Inflammatory macrophage (primary cell): ENCODE measurements around the gene PCLAF.
"Not testable (repeated sequence)": the region's sequence is repeated elsewhere in the genome, so short reads cannot be mapped to it uniquely, and the experiment has no call there.

Source experiments
- DNase-seq, 2 donors: peaks; one replicate each; pipeline ENCODE4 v3.0.0-alpha.2; 2020 to 2022

PCLAF gene

GRCh38 chr15:64361259-64361658 is 20.0 kb downstream of the PCLAF start:
- no peak for DNase-seq

GRCh38 chr15:64356710-64357040 is 24.6 kb downstream of the PCLAF start:
- DNase-seq: no peak

GRCh38 chr15:64355944-64356709 is 25.1 kb downstream of the PCLAF start, which contains the start of gene CSNK1G1:
Gene CSNK1G1, minus strand, starts transcription at chr15:64356173. Its CDS starts 55,674 bp downstream, at chr15:64300499.
- peak; percentile 97 to 98 for DNase-seq

GRCh38 chr15:64355348-64355943 is 25.8 kb downstream of the PCLAF start:
- peak; percentile 37 to 46 for DNase-seq

GRCh38 chr15:64354688-64355344 is 26.4 kb downstream of the PCLAF start:
- DNase-seq: no peak

GRCh38 chr15:64351265-64351664 is 30.0 kb downstream of the PCLAF start:
- DNase-seq: no peak

- DNase-seq: no peak
These were observed 31.9 kb downstream of the PCLAF start for GRCh38 chr15:64349375-64349774.

- DNase-seq: no peak
These were observed 32.8 kb downstream of the PCLAF start for GRCh38 chr15:64348455-64348854.

GRCh38 chr15:64346242-64346641 is 35.0 kb downstream of the PCLAF start:
- not testable (repeated sequence) for DNase-seq

- DNase-seq: no peak
These were observed 36.5 kb downstream of the PCLAF start for GRCh38 chr15:64344651-64345294.

- DNase-seq: no peak
These were observed 37.4 kb downstream of the PCLAF start for GRCh38 chr15:64343841-64344240.

- no peak for DNase-seq
These were observed 38.0 kb downstream of the PCLAF start for GRCh38 chr15:64343222-64343621.

- no peak for DNase-seq
These were observed 39.3 kb downstream of the PCLAF start for GRCh38 chr15:64341961-64342360.

GRCh38 chr15:64340355-64340754 is 40.9 kb downstream of the PCLAF start:
- no peak for DNase-seq

- DNase-seq: no peak
These were observed 43.5 kb downstream of the PCLAF start for GRCh38 chr15:64337761-64338160.

GRCh38 chr15:64333986-64334929 is 47.0 kb downstream of the PCLAF start:
- no peak for DNase-seq

GRCh38 chr15:64333516-64333915 is 47.7 kb downstream of the PCLAF start:
- DNase-seq: no peak

GRCh38 chr15:64331668-64332067 is 49.6 kb downstream of the PCLAF start:
- not testable (repeated sequence) for DNase-seq

- DNase-seq: not testable (repeated sequence)
These were observed 54.3 kb downstream of the PCLAF start for GRCh38 chr15:64326975-64327374.

- DNase-seq: not testable (repeated sequence)
These were observed 54.8 kb downstream of the PCLAF start for GRCh38 chr15:64326458-64326857.

GRCh38 chr15:64324165-64324877 is 56.9 kb downstream of the PCLAF start:
- DNase-seq: peak; percentile 83 to 90
